Activated CD4-positive, alpha-beta T cell treated with anti-CD3 and anti-CD28 coated beads, Interleukin-2, amount 10 ng/mL, durations not matched to agents 24 days and 14 days (primary cell): ENCODE measurements around the gene UBE2H. TPM values are rescaled to one million over a fixed set of nuclear protein-coding genes. Genes with fewer than 3 reads are reported as not detected.

Source experiments
- DNase-seq: peaks from one replicate; pipeline ENCODE4 v3.0.0; 2022
- H3K27ac Mint-ChIP-seq: one replicate; pipeline ENCODE4 v1.8.0; 2022; ENCODE audit warnings: mild to moderate bottlenecking, mixed read lengths
- H3K27me3 Mint-ChIP-seq: one replicate; pipeline ENCODE4 v1.8.0; 2022; ENCODE audit warnings: mixed read lengths
- H3K36me3 Mint-ChIP-seq: one replicate; pipeline ENCODE4 v1.8.0; 2022; ENCODE audit warnings: low read depth, mild to moderate bottlenecking, mixed read lengths
- H3K4me1 Mint-ChIP-seq: one replicate; pipeline ENCODE4 v1.8.0; 2021; ENCODE audit warnings: mixed read lengths
- H3K4me3 Mint-ChIP-seq: one replicate; pipeline ENCODE4 v1.8.0; 2022; ENCODE audit warnings: mild to moderate bottlenecking, moderate library complexity, mixed read lengths
- H3K9me3 Mint-ChIP-seq: one replicate; pipeline ENCODE4 v1.8.0; 2021; ENCODE audit warnings: mixed read lengths
- intact Hi-C: fragments of 100-400 bp; cut with micrococcal nuclease; formaldehyde crosslinking; loops from one replicate; pipeline ENCODE4 v1.15.1; 2023
- total RNA-seq: library from RNA; stranded (reverse); gene quantifications from 2 replicates; pipeline ENCODE4 v1.2.3, GENCODE V29; 2022

The UBE2H gene
- total RNA-seq, 1 donor from 2014 or later = 21.7 TPM

DNA sequence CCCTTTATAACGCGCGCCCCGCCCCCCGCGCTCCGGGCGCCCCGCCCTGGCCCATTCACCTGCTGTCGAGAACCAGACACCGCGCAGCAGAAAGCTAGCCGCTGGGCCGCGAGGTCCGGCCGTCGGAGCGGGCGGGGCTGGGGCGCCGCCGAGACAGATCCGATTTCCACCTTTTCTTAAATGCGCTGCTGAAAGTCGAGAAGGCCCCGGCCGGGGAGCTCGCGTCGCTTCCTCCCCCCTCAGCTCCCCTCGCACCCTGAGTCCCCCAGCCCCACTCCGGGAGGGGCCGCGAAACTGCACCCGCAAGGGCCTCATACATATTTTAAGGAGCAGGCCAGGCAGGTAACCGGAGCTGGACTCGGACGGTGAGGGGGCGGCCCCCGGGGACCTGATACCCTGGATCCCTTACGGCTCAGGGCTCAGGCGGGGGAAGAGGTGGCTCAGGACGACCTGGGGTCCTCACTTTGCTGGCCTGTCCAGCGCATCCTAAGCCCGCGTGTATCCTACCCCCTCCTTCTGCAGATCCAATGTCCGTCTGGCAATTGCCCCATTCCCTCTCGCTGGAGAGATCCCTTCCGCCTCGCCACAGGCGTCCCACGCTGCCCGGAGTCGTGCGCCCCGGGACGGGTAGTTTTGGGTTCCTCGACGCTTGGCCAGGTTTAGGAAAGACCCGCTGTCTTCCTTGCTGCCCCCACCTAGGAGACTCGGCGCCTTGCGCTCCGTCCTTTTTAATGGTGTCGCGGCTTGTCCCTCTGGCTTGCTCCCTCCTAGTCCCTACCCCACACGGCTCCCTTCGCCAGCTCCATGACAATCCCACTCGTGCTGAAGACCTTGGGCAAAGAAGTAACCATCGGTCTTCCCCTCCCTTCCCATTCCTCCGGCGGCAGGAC lies 170.6 kb downstream of the UBE2H start:
- H3K27ac Mint-ChIP-seq = peak overlapping the region; percentile 34
- intact Hi-C loops = loop anchor here (5.0 kb wide), 3 partner anchors 50 to 955 kb away; partner anchors contain the start of gene MEST
- peaks cover 68% of the 10 kb centered on the region for H3K27me3 Mint-ChIP-seq
- H3K36me3 Mint-ChIP-seq = no peaks in the 10 kb centered on the region
- H3K9me3 Mint-ChIP-seq = no peaks in the 10 kb centered on the region
- peak overlapping the region; percentile 73 for H3K4me3 Mint-ChIP-seq
- no peak for DNase-seq
- H3K4me1 Mint-ChIP-seq = peaks cover 35% of the 10 kb centered on the region

GRCh38 chr7:129780974-129781927 lies 171.5 kb downstream of the UBE2H start:
- H3K36me3 Mint-ChIP-seq = no peaks in the 10 kb centered on the region
- intact Hi-C loops = loop anchor here (5.0 kb wide), 3 partner anchors 51 to 956 kb away; partner anchors contain the start of gene MEST
- H3K4me3 Mint-ChIP-seq = peak overlapping the region; percentile 73
- no peaks in the 10 kb centered on the region for H3K9me3 Mint-ChIP-seq
- peak; percentile 73 for DNase-seq
- H3K27me3 Mint-ChIP-seq = peaks cover 63% of the 10 kb centered on the region
- peaks cover 36% of the 10 kb centered on the region for H3K4me1 Mint-ChIP-seq
- H3K27ac Mint-ChIP-seq = peak overlapping the region; percentile 16

Other genes with a start within 250 kb of the UBE2H start
- gene ZC3HC1, start 98.4 kb upstream of the UBE2H start, total RNA-seq = 25.0 and 26.0 TPM in 2 replicates
- gene KLHDC10, start 117.6 kb upstream of the UBE2H start, total RNA-seq = 14.4 and 16.8 TPM in 2 replicates